ENCODE results near the gene RPP21. TPM values are rescaled to one million over a fixed set of nuclear protein-coding genes. Genes with fewer than 3 reads are reported as not detected.
"Not testable (repeated sequence)": the region's sequence is repeated elsewhere in the genome, so short reads cannot be mapped to it uniquely, and the experiment has no call there.

Gene RPP21
- total RNA-seq, 1 experiment from 2014 or later, result 38.9 TPM

GRCh38 chr6:30357678-30358540 is 13.0 kb downstream of the RPP21 start:
- in situ Hi-C loops (cut with HindIII; ENCODE audit: low pct_unique_long_range_greater_than_20kb, low sequenced_read_pairs), result no loop called here
- DNase-seq (ENCODE audit: low read depth, low spot score), result peak; percentile 82

- DNase-seq (ENCODE audit: low read depth, low spot score), result no peak
- in situ Hi-C loops (cut with HindIII; ENCODE audit: low pct_unique_long_range_greater_than_20kb, low sequenced_read_pairs), result no loop called here
Observed at GRCh38 chr6:30359276-30359675, 14.3 kb downstream of the RPP21 start.

- DNase-seq (ENCODE audit: low read depth, low spot score), result no peak
- in situ Hi-C loops (cut with HindIII; ENCODE audit: low pct_unique_long_range_greater_than_20kb, low sequenced_read_pairs), result no loop called here
Observed at GRCh38 chr6:30360139-30360538, 15.2 kb downstream of the RPP21 start.

- in situ Hi-C loops (cut with HindIII; ENCODE audit: low pct_unique_long_range_greater_than_20kb, low sequenced_read_pairs), result no loop called here
Observed at GRCh38 chr6:30361661-30362060, 16.7 kb downstream of the RPP21 start.

GRCh38 chr6:30363459-30363858 is 18.5 kb downstream of the RPP21 start:
- in situ Hi-C loops (cut with HindIII; ENCODE audit: low pct_unique_long_range_greater_than_20kb, low sequenced_read_pairs), result no loop called here
- no peak for DNase-seq (ENCODE audit: low read depth, low spot score)

More at GRCh38 chr6:30361661-30362060, 16.7 kb downstream of the RPP21 start:
- DNase-seq (ENCODE audit: low read depth, low spot score), result no peak

- DNase-seq (ENCODE audit: low read depth, low spot score), result peak; percentile 8
- in situ Hi-C loops (cut with HindIII; ENCODE audit: low pct_unique_long_range_greater_than_20kb, low sequenced_read_pairs), result no loop called here
Observed at GRCh38 chr6:30364591-30364990, 19.6 kb downstream of the RPP21 start.

- in situ Hi-C loops (cut with HindIII; ENCODE audit: low pct_unique_long_range_greater_than_20kb, low sequenced_read_pairs); DNase-seq (ENCODE audit: low read depth, low spot score): not testable (repeated sequence)
Observed at GRCh38 chr6:30369280-30369679, 24.3 kb downstream of the RPP21 start.

- in situ Hi-C loops (cut with HindIII; ENCODE audit: low pct_unique_long_range_greater_than_20kb, low sequenced_read_pairs), result no loop called here
- DNase-seq (ENCODE audit: low read depth, low spot score), result peak; percentile 19
Observed at GRCh38 chr6:30378290-30378937, 33.5 kb downstream of the RPP21 start.

GRCh38 chr6:30380464-30380863 is 35.5 kb downstream of the RPP21 start:
- no peak for DNase-seq (ENCODE audit: low read depth, low spot score)
- in situ Hi-C loops (cut with HindIII; ENCODE audit: low pct_unique_long_range_greater_than_20kb, low sequenced_read_pairs), result no loop called here

- no peak for DNase-seq (ENCODE audit: low read depth, low spot score)
- in situ Hi-C loops (cut with HindIII; ENCODE audit: low pct_unique_long_range_greater_than_20kb, low sequenced_read_pairs), result no loop called here
Observed at GRCh38 chr6:30386166-30386565, 41.2 kb downstream of the RPP21 start.

- in situ Hi-C loops (cut with HindIII; ENCODE audit: low pct_unique_long_range_greater_than_20kb, low sequenced_read_pairs), result no loop called here
- no peak for DNase-seq (ENCODE audit: low read depth, low spot score)
Observed at GRCh38 chr6:30391240-30391639, 46.3 kb downstream of the RPP21 start.

- DNase-seq (ENCODE audit: low read depth, low spot score), result no peak
- in situ Hi-C loops (cut with HindIII; ENCODE audit: low pct_unique_long_range_greater_than_20kb, low sequenced_read_pairs), result no loop called here
Observed at GRCh38 chr6:30394139-30394538, 49.2 kb downstream of the RPP21 start.

Small RNA genes within 50 kb of the gene (small RNA-seq; reads per million reads assigned to genes)
- 0 reads per million in 2 experiments for gene HLA-N

Other genes starting within 250 kb of the RPP21 start
- gene TRIM31, start 232.1 kb upstream of the RPP21 start, total RNA-seq (2014; rRNA removed; shearing (Covaris generic)), result not detected in 2 replicates
- gene TRIM40, start 209.0 kb upstream of the RPP21 start, total RNA-seq (2014; rRNA removed; shearing (Covaris generic)), result not detected in 2 replicates
- gene TRIM10, start 183.9 kb upstream of the RPP21 start, total RNA-seq (2014; rRNA removed; shearing (Covaris generic)), result not detected in 2 replicates
- gene TRIM15, start 181.6 kb upstream of the RPP21 start, total RNA-seq (2014; rRNA removed; shearing (Covaris generic)), result not detected in 2 replicates
- gene TRIM26, start 131.8 kb upstream of the RPP21 start, total RNA-seq (2014; rRNA removed; shearing (Covaris generic)), result 24.7 and 25.0 TPM in 2 replicates
- 8.2 and 9.1 TPM in 2 replicates for gene TRIM39, start 18.2 kb upstream of the RPP21 start, total RNA-seq (2014; rRNA removed; shearing (Covaris generic))
- gene HLA-E, start 144.4 kb downstream of the RPP21 start, total RNA-seq (2014; rRNA removed; shearing (Covaris generic)), result 174 and 181 TPM in 2 replicates
- 39.6 TPM in 2 replicates for gene GNL1, start 211.3 kb downstream of the RPP21 start, total RNA-seq (2014; rRNA removed; shearing (Covaris generic))
- 8.0 and 8.5 TPM in 2 replicates for gene PRR3, start 212.1 kb downstream of the RPP21 start, total RNA-seq (2014; rRNA removed; shearing (Covaris generic))
- 44.5 and 50.0 TPM in 2 replicates for gene ABCF1, start 226.3 kb downstream of the RPP21 start, total RNA-seq (2014; rRNA removed; shearing (Covaris generic))